ENCODE results near the gene CACNB2.

DNA sequence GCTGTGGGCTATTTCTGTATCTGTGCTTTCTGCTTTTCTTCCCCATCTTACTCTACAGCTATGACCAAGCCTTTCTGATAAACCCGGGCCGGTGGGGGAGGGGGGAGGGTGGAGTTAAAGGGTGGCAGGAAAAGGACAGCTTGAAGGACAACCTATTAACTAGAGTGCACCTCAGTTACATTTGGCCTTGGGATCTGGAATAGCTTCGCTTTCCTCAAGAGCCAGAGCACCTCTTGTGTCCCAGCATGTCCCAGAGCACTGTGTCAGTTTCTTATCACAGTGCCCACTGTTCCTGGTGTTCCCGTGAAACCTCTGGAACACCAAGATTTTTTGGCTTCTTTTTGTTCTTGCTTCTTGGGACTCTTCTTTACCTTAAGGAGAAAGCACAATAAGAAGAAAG lies 350.5 kb downstream of the CACNB2 start:
- TF ChIP-seq POLR2AphosphoS5 (IDR thresholded peaks at IDR 0.05; ENCODE audit: low read depth, low read length) (no peak), TAF1 (IDR thresholded peaks at IDR 0.05; ENCODE audit: borderline replicate concordance, low read depth, low read length) (no peak)
